GM06990 (cell line): Measurements from ENCODE around the gene PAX5.

Source experiments
- DNase-seq: peaks from one replicate; pipeline ENCODE4 v3.0.0-alpha.2; 2011; ENCODE audit not compliant: insufficient read length; ENCODE audit errors: extremely low read depth
- H3K27me3 ChIP-seq: replicated peaks from 2 replicates; pipeline ENCODE4 v1.6.0; 2011; ENCODE audit warnings: low read length; ENCODE audit not compliant: control insufficient read depth, insufficient read depth
- H3K36me3 ChIP-seq: 2 replicates; pipeline ENCODE4 v1.5.1; 2011; ENCODE audit warnings: low read length; ENCODE audit not compliant: control insufficient read depth, insufficient read depth
- H3K4me3 ChIP-seq: replicated peaks from 2 replicates; pipeline ENCODE4 v1.5.1; 2011; ENCODE audit warnings: low read depth, mild to moderate bottlenecking, control low read depth, low read length
- TF ChIP-seq, protein P1 (sequence below): IDR thresholded peaks from 2 replicates; pipeline ENCODE4 v1.5.1; 2011; ENCODE audit warnings: low read length, control low read depth, mild to moderate bottlenecking, inconsistent platforms; ENCODE audit not compliant: insufficient read depth, poor library complexity, severe bottlenecking

PAX5 gene

DNA sequence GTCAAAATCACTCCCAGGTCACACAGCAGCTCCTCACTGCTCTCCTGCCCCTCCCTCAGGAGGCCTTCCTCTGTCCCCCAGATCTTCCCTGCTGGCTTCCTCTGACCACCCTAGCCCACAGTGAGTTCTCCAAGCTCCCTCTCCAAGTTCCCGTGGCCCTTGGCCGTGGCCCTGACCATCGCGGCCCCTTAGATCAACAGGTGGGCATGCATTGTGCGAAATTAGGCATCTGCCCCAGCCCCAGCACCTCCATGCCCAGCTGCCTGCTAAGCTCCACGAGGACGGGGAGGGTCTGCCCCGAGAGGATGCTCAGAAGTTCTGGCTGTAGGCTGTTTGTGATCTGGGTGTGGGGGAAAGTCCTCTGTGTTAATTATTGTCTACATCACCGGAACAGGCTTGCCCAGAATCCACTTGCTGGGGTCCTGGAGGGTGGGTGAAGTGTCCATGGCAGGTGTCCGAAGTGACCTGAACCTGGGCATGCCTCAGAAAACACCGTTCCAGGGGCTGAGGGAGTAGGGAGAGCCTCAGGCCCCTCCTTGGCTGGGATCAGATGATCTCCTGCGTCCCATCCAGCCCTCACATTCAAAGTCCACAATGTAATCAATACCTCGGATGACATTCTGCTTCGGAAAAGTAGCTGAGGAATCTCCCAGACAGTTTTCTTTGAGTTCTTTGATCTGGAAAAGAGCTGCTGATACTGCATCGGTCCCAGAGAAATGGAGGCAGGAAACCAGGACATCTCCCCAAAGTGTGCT is 194.8 kb downstream of the PAX5 start:
- H3K4me3 ChIP-seq: no peak overlapping the region
- peaks cover 48% of the 10 kb centered on the region for H3K36me3 ChIP-seq
- H3K27me3 ChIP-seq: no peaks in the 10 kb centered on the region
- no peak for DNase-seq
- TF ChIP-seq, protein P1, sequence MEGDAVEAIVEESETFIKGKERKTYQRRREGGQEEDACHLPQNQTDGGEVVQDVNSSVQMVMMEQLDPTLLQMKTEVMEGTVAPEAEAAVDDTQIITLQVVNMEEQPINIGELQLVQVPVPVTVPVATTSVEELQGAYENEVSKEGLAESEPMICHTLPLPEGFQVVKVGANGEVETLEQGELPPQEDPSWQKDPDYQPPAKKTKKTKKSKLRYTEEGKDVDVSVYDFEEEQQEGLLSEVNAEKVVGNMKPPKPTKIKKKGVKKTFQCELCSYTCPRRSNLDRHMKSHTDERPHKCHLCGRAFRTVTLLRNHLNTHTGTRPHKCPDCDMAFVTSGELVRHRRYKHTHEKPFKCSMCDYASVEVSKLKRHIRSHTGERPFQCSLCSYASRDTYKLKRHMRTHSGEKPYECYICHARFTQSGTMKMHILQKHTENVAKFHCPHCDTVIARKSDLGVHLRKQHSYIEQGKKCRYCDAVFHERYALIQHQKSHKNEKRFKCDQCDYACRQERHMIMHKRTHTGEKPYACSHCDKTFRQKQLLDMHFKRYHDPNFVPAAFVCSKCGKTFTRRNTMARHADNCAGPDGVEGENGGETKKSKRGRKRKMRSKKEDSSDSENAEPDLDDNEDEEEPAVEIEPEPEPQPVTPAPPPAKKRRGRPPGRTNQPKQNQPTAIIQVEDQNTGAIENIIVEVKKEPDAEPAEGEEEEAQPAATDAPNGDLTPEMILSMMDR: no peak

DNA sequence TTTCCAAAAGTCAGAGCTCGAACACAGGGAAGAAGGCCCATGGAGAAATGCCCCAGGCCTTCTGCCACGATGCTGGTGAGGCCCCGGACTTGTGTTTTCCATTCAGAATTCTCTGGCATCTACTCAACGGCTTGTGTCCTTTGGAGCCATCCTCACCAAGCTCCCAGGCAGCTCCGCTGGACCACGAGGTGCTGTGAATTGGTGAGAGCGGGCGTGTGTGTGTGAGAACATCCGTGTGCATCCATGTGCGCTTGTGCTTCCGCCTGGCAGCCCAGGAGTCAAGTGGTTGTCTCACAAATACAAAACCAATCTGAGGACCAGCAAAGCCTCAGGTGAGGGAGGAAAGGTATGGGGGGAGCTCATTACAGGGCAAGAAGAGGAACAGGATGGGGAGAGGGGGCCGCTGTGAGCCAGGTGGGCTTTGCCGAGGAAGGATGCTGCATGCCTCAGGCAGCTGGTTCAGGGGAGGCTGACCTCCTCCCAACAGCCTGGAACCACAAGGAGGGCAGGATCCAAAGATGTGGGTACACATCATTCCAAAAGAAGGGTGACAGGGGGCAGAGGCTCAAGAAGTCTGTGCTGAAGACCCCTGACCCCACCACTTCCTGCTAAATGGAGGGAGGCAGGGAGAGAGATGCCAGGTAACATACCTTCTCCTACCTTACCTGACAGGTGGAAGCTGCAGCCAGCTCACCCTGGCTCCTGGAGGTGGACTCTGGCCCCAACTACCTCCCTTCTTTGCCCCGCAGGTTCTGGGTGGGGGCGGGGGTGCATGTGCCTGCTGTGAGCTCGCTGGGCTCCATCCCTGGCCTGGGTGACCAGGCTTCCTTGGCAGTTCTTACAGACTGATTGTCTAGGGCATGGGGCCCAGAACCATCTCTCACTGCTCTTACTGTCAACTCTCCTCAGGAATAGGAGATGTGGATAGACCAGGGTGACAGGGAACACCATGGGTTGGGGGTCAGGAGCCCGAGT is 196.3 kb downstream of the PAX5 start:
- no peak overlapping the region for H3K4me3 ChIP-seq
- no peak for DNase-seq
- H3K27me3 ChIP-seq: no peaks in the 10 kb centered on the region
- TF ChIP-seq, protein P1: no peak
- peaks cover 37% of the 10 kb centered on the region for H3K36me3 ChIP-seq

DNA sequence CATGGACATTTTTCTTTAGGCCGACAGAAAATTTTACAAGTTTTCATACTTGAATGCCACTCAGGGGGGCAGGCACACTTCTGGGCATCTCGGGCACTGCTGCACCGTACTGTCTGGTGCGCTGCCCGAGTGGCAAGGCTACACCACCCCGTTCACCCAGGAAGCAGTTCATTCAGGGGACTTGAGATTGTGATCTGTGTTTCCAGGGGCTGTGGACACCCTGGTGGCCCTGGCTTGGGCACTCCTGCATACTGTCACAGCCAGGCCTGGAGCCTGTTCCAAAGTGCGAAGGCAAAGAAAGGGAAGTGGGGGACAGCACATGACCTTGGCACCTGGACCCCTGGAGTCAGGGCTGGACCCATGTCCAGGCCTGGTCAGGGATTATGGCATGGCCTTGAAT is 197.6 kb downstream of the PAX5 start:
- DNase-seq: no peak
- Histone ChIP-seq H3K4me3 (no peak overlapping the region), H3K27me3 (no peaks in the 10 kb centered on the region), H3K36me3 (peaks cover 31% of the 10 kb centered on the region)
- TF ChIP-seq, protein P1: no peak

DNA sequence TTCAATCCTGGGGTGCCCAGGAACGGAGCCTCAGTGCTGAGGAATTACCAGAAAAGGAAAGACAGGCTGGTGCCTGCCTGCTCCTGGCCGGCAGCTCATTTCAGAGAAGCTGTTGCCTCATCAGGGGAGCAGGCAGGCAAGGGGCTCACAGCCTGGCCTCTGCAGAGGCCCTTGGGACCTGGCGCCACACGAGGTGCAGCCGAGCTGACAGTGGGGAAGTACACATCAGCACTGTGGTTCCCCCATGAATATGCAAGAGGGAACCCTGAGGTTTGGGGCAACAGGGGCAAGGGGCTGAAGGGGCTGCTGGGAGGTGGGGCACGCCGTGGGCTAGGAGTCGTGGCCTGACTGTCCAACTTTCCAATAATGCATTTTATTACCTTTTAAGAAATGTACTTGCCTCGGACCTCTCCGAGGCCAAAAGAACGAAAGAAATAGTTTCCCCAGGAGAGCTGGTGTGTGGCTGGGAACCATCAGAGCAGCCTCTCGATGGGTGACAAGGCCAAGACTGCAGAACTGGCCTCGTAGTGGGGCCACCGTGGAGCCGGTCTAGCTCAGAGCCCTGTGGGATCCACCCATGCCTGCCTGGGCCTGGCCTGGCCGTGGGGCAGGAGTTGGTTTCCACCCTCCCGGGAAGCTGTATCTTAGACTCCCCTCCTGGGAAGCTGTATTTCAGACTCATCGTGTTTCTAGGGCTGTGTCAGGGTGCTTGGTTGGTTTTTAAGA is 198.6 kb downstream of the PAX5 start:
- H3K4me3 ChIP-seq: no peak overlapping the region
- H3K36me3 ChIP-seq: peaks cover 23% of the 10 kb centered on the region
- TF ChIP-seq, protein P1: no peak
- H3K27me3 ChIP-seq: no peaks in the 10 kb centered on the region
- DNase-seq: no peak

DNA sequence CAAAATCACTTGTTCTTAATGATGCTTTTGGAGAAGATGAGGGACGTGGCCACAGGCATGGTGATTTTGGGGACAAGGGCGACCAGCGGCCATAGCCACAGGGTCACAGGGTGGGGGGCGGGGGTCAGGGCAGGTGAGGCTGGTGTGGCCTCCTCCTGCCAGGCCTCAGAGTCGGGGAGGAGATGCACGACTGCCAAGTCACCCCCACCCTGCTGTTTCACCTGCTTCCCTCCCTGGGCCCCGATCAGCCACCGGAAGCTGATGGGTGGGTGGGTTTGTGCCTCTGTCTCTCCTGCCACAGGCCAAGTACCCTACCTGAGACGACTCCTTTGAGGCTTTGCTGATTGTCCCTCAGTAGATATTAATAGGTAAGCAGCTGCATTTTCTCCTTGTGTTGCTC is 199.3 kb downstream of the PAX5 start:
- no peaks in the 10 kb centered on the region for H3K27me3 ChIP-seq
- H3K36me3 ChIP-seq: peaks cover 16% of the 10 kb centered on the region
- no peak overlapping the region for H3K4me3 ChIP-seq
- TF ChIP-seq, protein P1: no peak
- DNase-seq: no peak
